Neural progenitor cell (in vitro differentiated cells): Measurements from ENCODE around the gene ARX.
A peak's percentile ranks its signal among the peaks of the same experiment; 100 is the strongest.

Experiments
- EZH2 ChIP-seq: fragments of 200-600 bp; sonication (generic); IDR thresholded peaks from 2 replicates; pipeline ENCODE4 v1.6.1; 2017; ENCODE audit warnings: antibody characterized with exemption, mild to moderate bottlenecking, moderate library complexity
- EZH2phosphoT487 ChIP-seq: fragments of 200-600 bp; sonication (generic); IDR thresholded peaks from 2 replicates; pipeline ENCODE4 v1.6.1; 2017; ENCODE audit warnings: antibody characterized with exemption
- TF ChIP-seq, protein P1 (sequence below): fragments of 200-600 bp; sonication (generic); IDR thresholded peaks from 2 replicates; pipeline ENCODE4 v1.5.1; 2017; ENCODE audit warnings: antibody characterized with exemption, mild to moderate bottlenecking

DNA sequence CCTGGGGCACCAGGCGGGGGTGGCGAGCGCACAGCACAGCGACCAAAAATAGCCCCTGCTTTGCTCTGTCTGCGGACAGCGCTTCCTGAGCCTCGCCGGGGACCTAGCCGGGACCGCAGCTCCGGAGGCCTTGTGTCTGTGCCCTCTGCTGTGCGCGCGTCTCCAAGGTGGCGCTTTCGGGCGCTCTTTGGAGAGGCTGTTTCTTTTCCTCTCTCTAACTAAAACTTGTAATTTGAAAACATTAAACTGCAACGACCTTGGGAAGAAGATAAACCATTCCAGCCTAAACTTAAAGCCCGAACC lies 3.4 kb downstream of the ARX start:
- TF ChIP-seq, protein P1, sequence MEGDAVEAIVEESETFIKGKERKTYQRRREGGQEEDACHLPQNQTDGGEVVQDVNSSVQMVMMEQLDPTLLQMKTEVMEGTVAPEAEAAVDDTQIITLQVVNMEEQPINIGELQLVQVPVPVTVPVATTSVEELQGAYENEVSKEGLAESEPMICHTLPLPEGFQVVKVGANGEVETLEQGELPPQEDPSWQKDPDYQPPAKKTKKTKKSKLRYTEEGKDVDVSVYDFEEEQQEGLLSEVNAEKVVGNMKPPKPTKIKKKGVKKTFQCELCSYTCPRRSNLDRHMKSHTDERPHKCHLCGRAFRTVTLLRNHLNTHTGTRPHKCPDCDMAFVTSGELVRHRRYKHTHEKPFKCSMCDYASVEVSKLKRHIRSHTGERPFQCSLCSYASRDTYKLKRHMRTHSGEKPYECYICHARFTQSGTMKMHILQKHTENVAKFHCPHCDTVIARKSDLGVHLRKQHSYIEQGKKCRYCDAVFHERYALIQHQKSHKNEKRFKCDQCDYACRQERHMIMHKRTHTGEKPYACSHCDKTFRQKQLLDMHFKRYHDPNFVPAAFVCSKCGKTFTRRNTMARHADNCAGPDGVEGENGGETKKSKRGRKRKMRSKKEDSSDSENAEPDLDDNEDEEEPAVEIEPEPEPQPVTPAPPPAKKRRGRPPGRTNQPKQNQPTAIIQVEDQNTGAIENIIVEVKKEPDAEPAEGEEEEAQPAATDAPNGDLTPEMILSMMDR, result no peak
- TF ChIP-seq EZH2 (peak; percentile 95), EZH2phosphoT487 (peak; percentile 95)
